Endodermal cell (in vitro differentiated cells): ENCODE results near the gene MAPT. TPM values are rescaled to one million over a fixed set of nuclear protein-coding genes. Genes with fewer than 3 reads are reported as not detected.

Experiments
- DNase-seq: peaks from one replicate; pipeline ENCODE4 v3.0.0-alpha.2; 2017
- H3K27ac ChIP-seq: 2 replicates; pipeline ENCODE4 v1.5.1; 2013; ENCODE audit warnings: mild to moderate bottlenecking, low read depth, low read length, moderate library complexity
- H3K27me3 ChIP-seq: 2 replicates; pipeline ENCODE4 v1.6.1; 2013; ENCODE audit warnings: mild to moderate bottlenecking, low read length, moderate library complexity; ENCODE audit not compliant: insufficient read depth, control insufficient read depth, poor library complexity, severe bottlenecking
- H3K36me3 ChIP-seq: 2 replicates; pipeline ENCODE4 v1.7.0; 2013; ENCODE audit warnings: mild to moderate bottlenecking, low read length, moderate library complexity; ENCODE audit not compliant: control insufficient read depth, insufficient read depth
- H3K4me1 ChIP-seq: one replicate; pipeline ENCODE4 v1.7.0; 2013; ENCODE audit warnings: low read length; ENCODE audit not compliant: control insufficient read depth, insufficient read depth
- H3K4me3 ChIP-seq: 2 replicates; pipeline ENCODE4 v1.5.1; 2013; ENCODE audit warnings: mild to moderate bottlenecking, low read length, moderate library complexity
- H3K9ac ChIP-seq: 2 replicates; pipeline ENCODE4 v1.6.1; 2013; ENCODE audit warnings: mild to moderate bottlenecking, low read length, moderate library complexity; ENCODE audit not compliant: poor library complexity, severe bottlenecking; ENCODE audit errors: extremely low read depth
- H3K9me3 ChIP-seq: 2 replicates; pipeline ENCODE4 v1.6.1; 2013; ENCODE audit warnings: mild to moderate bottlenecking, low read length, moderate library complexity; ENCODE audit not compliant: control insufficient read depth
- H3K27ac Mint-ChIP-seq: 2 replicates; pipeline ENCODE4 v1.8.0; 2020; ENCODE audit warnings: mixed read lengths
- H3K27me3 Mint-ChIP-seq: 2 replicates; pipeline ENCODE4 v1.8.0; 2021; ENCODE audit warnings: mild to moderate bottlenecking, mixed read lengths; ENCODE audit not compliant: insufficient read depth
- H3K36me3 Mint-ChIP-seq: 2 replicates; pipeline ENCODE4 v1.8.0; 2020; ENCODE audit warnings: low read depth, mixed read lengths
- H3K4me1 Mint-ChIP-seq: 2 replicates; pipeline ENCODE4 v1.8.0; 2020; ENCODE audit warnings: mixed read lengths
- H3K4me3 Mint-ChIP-seq: 2 replicates; pipeline ENCODE4 v1.8.0; 2020; ENCODE audit warnings: mild to moderate bottlenecking, moderate library complexity, mixed read lengths
- H3K9me3 Mint-ChIP-seq: 2 replicates; pipeline ENCODE4 v1.8.0; 2020; ENCODE audit warnings: mild to moderate bottlenecking, mixed read lengths
- WGBS, 2 experiments: methylation state at CpG; one replicate each; pipeline versions ENCODE4 v1.1.5 to v1.1.7; 2013; ENCODE audit warnings: missing lambda C conversion rate in 2 of 2, mixed read lengths in 1 of 2; ENCODE audit not compliant: insufficient coverage in 1 of 2, insufficient read length in 1 of 2; 5-methylcytosine and 5-hydroxymethylcytosine counted together
- total RNA-seq, 2 donors: library from RNA; stranded (reverse); fragmentation: NEBNext Ultra II Directional in 1 of 2; extraction: Animal tissue kit (Norgen Biotek cat#: 25700) in 1 of 2; gene quantifications; 2 replicates in 1 of 2; 3 replicates in 1 of 2; pipeline ENCODE4 v1.2.1, GENCODE V29; 2021
- TF ChIP-seq, protein P1 (sequence below): fragments of 200-600 bp; sonication (generic); conservative IDR thresholded peaks from 2 replicates; pipeline ENCODE4 v1.5.0; 2021; ENCODE audit warnings: antibody characterized with exemption, mild to moderate bottlenecking

Gene MAPT
- total RNA-seq, 2 donors from 2014 or later = 0.69 to 0.73 TPM

DNA sequence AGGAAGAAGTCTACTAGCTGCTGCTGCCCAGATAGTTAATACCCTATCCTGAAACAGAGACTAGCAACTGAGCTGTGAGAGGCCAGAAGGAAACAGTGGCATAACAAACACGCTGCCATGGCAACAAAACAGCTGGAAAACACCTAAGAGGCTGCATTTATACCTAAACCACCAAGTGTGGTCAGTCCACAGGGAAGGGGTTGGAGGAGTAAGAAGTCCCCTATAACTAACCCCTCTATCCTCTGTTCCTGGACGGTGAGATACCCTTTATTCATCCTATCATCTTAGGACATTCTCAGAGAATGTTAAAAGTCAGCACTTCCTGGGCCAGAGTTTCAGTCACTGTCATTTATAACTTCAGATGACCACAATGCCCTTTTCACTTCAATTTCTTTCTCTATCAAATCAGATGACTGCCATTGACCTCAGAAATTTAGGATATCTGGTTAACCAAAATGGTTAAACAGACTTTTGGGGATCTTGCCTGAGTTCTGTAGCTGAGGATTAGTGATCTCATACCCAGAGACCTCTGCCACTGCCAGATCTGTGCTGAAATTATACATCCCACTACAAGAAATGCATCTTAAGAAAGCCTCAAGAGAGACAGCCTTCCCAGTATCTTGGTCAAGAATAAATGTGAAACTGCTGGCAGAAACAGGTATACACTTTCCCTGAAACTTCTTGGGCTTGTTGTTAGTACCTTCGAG lies 140.9 kb downstream of the MAPT start:
- Histone ChIP-seq H3K4me1 (no peaks in the 10 kb centered on the region), H3K27ac (no peak overlapping the region), H3K27me3 (no peaks in the 10 kb centered on the region), H3K9me3 (no peaks in the 10 kb centered on the region), H3K4me3 (no peak overlapping the region), H3K36me3 (peaks cover 98% of the 10 kb centered on the region), H3K9ac (no peak overlapping the region)
- Mint-ChIP-seq H3K27me3 (no peaks in the 10 kb centered on the region), H3K4me3 (no peak overlapping the region), H3K4me1 (no peaks in the 10 kb centered on the region), H3K36me3 (peaks cover 92% of the 10 kb centered on the region), H3K27ac (no peak overlapping the region), H3K9me3 (no peaks in the 10 kb centered on the region)
- 94 to 96% methylated on average over 3 of the region's 3 CpGs for WGBS, 2 experiments
- DNase-seq = no peak
- TF ChIP-seq, protein P1, sequence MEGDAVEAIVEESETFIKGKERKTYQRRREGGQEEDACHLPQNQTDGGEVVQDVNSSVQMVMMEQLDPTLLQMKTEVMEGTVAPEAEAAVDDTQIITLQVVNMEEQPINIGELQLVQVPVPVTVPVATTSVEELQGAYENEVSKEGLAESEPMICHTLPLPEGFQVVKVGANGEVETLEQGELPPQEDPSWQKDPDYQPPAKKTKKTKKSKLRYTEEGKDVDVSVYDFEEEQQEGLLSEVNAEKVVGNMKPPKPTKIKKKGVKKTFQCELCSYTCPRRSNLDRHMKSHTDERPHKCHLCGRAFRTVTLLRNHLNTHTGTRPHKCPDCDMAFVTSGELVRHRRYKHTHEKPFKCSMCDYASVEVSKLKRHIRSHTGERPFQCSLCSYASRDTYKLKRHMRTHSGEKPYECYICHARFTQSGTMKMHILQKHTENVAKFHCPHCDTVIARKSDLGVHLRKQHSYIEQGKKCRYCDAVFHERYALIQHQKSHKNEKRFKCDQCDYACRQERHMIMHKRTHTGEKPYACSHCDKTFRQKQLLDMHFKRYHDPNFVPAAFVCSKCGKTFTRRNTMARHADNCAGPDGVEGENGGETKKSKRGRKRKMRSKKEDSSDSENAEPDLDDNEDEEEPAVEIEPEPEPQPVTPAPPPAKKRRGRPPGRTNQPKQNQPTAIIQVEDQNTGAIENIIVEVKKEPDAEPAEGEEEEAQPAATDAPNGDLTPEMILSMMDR = no peak

DNA sequence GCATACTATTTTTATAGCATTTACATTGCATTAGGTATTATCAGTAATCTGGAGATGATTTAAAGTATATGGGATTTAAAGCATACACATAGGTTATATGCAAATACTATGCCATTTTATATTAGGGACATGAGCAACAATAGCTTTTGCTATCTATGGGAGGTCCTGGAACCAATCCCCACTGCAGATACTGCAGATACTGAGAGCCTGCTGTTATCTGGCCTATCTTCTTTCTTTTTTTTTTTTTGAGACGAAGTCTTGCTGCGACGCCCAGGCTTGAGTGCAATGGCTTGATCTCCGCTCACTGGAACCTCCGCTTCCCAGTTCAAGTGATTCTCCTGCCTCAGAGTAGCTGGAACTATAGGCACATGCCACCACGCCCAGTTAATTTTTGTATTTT lies 142.1 kb downstream of the MAPT start:
- H3K36me3 ChIP-seq = peaks cover 99% of the 10 kb centered on the region
- no peaks in the 10 kb centered on the region for H3K9me3 Mint-ChIP-seq

DNA sequence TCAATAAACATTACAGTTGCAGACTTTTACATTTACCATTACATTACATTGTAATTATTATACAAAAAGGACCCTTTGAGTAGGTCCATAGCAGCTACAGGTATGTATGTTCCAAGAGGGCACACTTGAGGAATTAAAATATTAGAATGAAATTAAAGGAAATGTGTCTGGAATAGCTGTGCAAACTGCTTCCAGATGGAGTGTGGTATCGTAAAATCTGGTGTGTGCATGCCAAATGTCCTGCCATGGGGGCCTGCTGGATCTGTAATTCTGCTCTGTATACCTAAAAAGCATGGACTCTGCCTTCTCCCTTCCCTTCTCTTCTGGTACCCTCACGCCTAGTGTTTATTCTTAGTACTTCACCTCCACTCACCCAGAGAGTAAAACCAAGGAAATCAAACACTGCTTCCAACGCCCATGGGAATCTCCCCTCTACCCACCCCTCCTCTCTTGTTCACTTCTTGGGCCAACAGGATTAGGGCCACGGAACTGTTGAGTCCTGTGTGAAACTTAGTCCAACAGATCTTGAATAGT lies 143.4 kb downstream of the MAPT start:
- H3K4me1 Mint-ChIP-seq = no peaks in the 10 kb centered on the region
- Histone ChIP-seq H3K9ac (no peak overlapping the region), H3K27me3 (no peaks in the 10 kb centered on the region), H3K36me3 (peaks cover 97% of the 10 kb centered on the region), H3K27ac (no peak overlapping the region), H3K9me3 (no peaks in the 10 kb centered on the region), H3K4me1 (no peaks in the 10 kb centered on the region), H3K4me3 (no peak overlapping the region)
- TF ChIP-seq, protein P1 = no peak
- no peak overlapping the region for H3K27ac Mint-ChIP-seq
- no peaks in the 10 kb centered on the region for H3K9me3 Mint-ChIP-seq
- no peak for DNase-seq
- no peak overlapping the region for H3K4me3 Mint-ChIP-seq
- no peaks in the 10 kb centered on the region for H3K27me3 Mint-ChIP-seq
- peaks cover 79% of the 10 kb centered on the region for H3K36me3 Mint-ChIP-seq
- WGBS, 2 experiments = 92 to 95% methylated on average over 4 of the region's 4 CpGs

More for the DNA sequence above, 142.1 kb downstream of the MAPT start:
- no peak overlapping the region for H3K27ac ChIP-seq
- Mint-ChIP-seq H3K27ac (no peak overlapping the region), H3K4me1 (no peaks in the 10 kb centered on the region), H3K36me3 (peaks cover 88% of the 10 kb centered on the region), H3K4me3 (no peak overlapping the region), H3K27me3 (no peaks in the 10 kb centered on the region)
- H3K27me3 ChIP-seq = no peaks in the 10 kb centered on the region
- no peak overlapping the region for H3K4me3 ChIP-seq
- no peak for DNase-seq
- TF ChIP-seq, protein P1 = no peak
- H3K9ac ChIP-seq = no peak overlapping the region
- H3K9me3 ChIP-seq = no peaks in the 10 kb centered on the region
- H3K4me1 ChIP-seq = no peaks in the 10 kb centered on the region
- 94 to 95% methylated on average over 4 to 6 of the region's 6 CpGs for WGBS, 2 experiments
